ENCODE results near the gene STIL.
"Not testable (repeated sequence)": the region's sequence is repeated elsewhere in the genome, so short reads cannot be mapped to it uniquely, and the experiment has no call there.

STIL gene

GRCh38 chr1:47317841-47318240 is 3.9 kb upstream of the STIL start:
- 0 out of 2 replicates have a peak, but pooled peaks cover under 1% of the 10 kb centered on the region for H3K4me1 ChIP-seq (ENCODE audit: control insufficient read depth, insufficient read depth, low read length)
- H3K36me3 ChIP-seq (ENCODE audit: control insufficient read depth, insufficient read depth, low read length) = no peaks in the 10 kb centered on the region

GRCh38 chr1:47309427-47309826 is 4.5 kb downstream of the STIL start:
- peaks cover 42% of the 10 kb centered on the region for H3K36me3 ChIP-seq (ENCODE audit: control insufficient read depth, insufficient read depth, low read length)
- H3K9me3 ChIP-seq (ENCODE audit: control insufficient read depth, insufficient read depth, low read length) = no peaks in the 10 kb centered on the region
- no peak overlapping the region for H3K9ac ChIP-seq (ENCODE audit: low read depth, low read length)
- no peak overlapping the region for H3K27ac ChIP-seq (ENCODE audit: low read depth, low read length)
- no peak overlapping the region for H3K4me3 ChIP-seq (ENCODE audit: low read depth, low read length)
- H3K4me1 ChIP-seq (ENCODE audit: control insufficient read depth, insufficient read depth, low read length) = peaks cover 16% of the 10 kb centered on the region
- no peaks in the 10 kb centered on the region for H3K27me3 ChIP-seq (ENCODE audit: control insufficient read depth, insufficient read depth, low read length)

More at GRCh38 chr1:47317841-47318240, 3.9 kb upstream of the STIL start:
- no peaks in the 10 kb centered on the region for H3K27me3 ChIP-seq (ENCODE audit: control insufficient read depth, insufficient read depth, low read length)
- H3K9ac ChIP-seq (ENCODE audit: low read depth, low read length) = no peak overlapping the region
- H3K27ac ChIP-seq (ENCODE audit: low read depth, low read length) = no peak overlapping the region
- H3K4me3 ChIP-seq (ENCODE audit: low read depth, low read length) = no peak overlapping the region
- no peaks in the 10 kb centered on the region for H3K9me3 ChIP-seq (ENCODE audit: control insufficient read depth, insufficient read depth, low read length)

GRCh38 chr1:47302472-47302871 is 11.5 kb downstream of the STIL start:
- no peak overlapping the region for H3K27ac ChIP-seq (ENCODE audit: low read depth, low read length)

GRCh38 chr1:47298025-47298699 is 15.8 kb downstream of the STIL start:
- Histone ChIP-seq H3K27ac (ENCODE audit: low read depth, low read length) (no peak overlapping the region), H3K27me3 (ENCODE audit: control insufficient read depth, insufficient read depth, low read length) (no peaks in the 10 kb centered on the region), H3K4me3 (ENCODE audit: low read depth, low read length) (no peak overlapping the region), H3K36me3 (ENCODE audit: control insufficient read depth, insufficient read depth, low read length) (peaks cover 99% of the 10 kb centered on the region), H3K9me3 (ENCODE audit: control insufficient read depth, insufficient read depth, low read length) (no peaks in the 10 kb centered on the region), H3K4me1 (ENCODE audit: control insufficient read depth, insufficient read depth, low read length) (no peaks in the 10 kb centered on the region), H3K9ac (ENCODE audit: low read depth, low read length) (no peak overlapping the region)

More at GRCh38 chr1:47302472-47302871, 11.5 kb downstream of the STIL start:
- Histone ChIP-seq H3K27me3 (ENCODE audit: control insufficient read depth, insufficient read depth, low read length) (no peaks in the 10 kb centered on the region), H3K9me3 (ENCODE audit: control insufficient read depth, insufficient read depth, low read length) (no peaks in the 10 kb centered on the region), H3K4me3 (ENCODE audit: low read depth, low read length) (no peak overlapping the region), H3K4me1 (ENCODE audit: control insufficient read depth, insufficient read depth, low read length) (peaks cover 3% of the 10 kb centered on the region), H3K36me3 (ENCODE audit: control insufficient read depth, insufficient read depth, low read length) (peaks cover 88% of the 10 kb centered on the region), H3K9ac (ENCODE audit: low read depth, low read length) (no peak overlapping the region)

GRCh38 chr1:47295579-47295978 is 18.4 kb downstream of the STIL start:
- no peak overlapping the region for H3K4me3 ChIP-seq (ENCODE audit: low read depth, low read length)
- H3K36me3 ChIP-seq (ENCODE audit: control insufficient read depth, insufficient read depth, low read length) = peaks cover 92% of the 10 kb centered on the region
- no peak overlapping the region for H3K9ac ChIP-seq (ENCODE audit: low read depth, low read length)
- no peaks in the 10 kb centered on the region for H3K4me1 ChIP-seq (ENCODE audit: control insufficient read depth, insufficient read depth, low read length)
- no peak overlapping the region for H3K27ac ChIP-seq (ENCODE audit: low read depth, low read length)
- no peaks in the 10 kb centered on the region for H3K9me3 ChIP-seq (ENCODE audit: control insufficient read depth, insufficient read depth, low read length)
- no peaks in the 10 kb centered on the region for H3K27me3 ChIP-seq (ENCODE audit: control insufficient read depth, insufficient read depth, low read length)

- H3K36me3 ChIP-seq (ENCODE audit: control insufficient read depth, insufficient read depth, low read length) = peaks cover 90% of the 10 kb centered on the region
Observed at GRCh38 chr1:47294863-47295262, 19.1 kb downstream of the STIL start.

GRCh38 chr1:47288116-47288515 is 25.8 kb downstream of the STIL start:
- peaks cover 83% of the 10 kb centered on the region for H3K36me3 ChIP-seq (ENCODE audit: control insufficient read depth, insufficient read depth, low read length)
- not testable (repeated sequence) for H3K27ac ChIP-seq (ENCODE audit: low read depth, low read length); H3K9ac ChIP-seq (ENCODE audit: low read depth, low read length)

More at GRCh38 chr1:47294863-47295262, 19.1 kb downstream of the STIL start:
- H3K27me3 ChIP-seq (ENCODE audit: control insufficient read depth, insufficient read depth, low read length); H3K27ac ChIP-seq (ENCODE audit: low read depth, low read length); H3K9me3 ChIP-seq (ENCODE audit: control insufficient read depth, insufficient read depth, low read length); H3K4me3 ChIP-seq (ENCODE audit: low read depth, low read length); H3K9ac ChIP-seq (ENCODE audit: low read depth, low read length); H3K4me1 ChIP-seq (ENCODE audit: control insufficient read depth, insufficient read depth, low read length): not testable (repeated sequence)

GRCh38 chr1:47280142-47280541 is 33.8 kb downstream of the STIL start:
- Histone ChIP-seq H3K9ac (ENCODE audit: low read depth, low read length) (no peak overlapping the region), H3K36me3 (ENCODE audit: control insufficient read depth, insufficient read depth, low read length) (peaks cover 87% of the 10 kb centered on the region)

More at GRCh38 chr1:47288116-47288515, 25.8 kb downstream of the STIL start:
- not testable (repeated sequence) for H3K9me3 ChIP-seq (ENCODE audit: control insufficient read depth, insufficient read depth, low read length); H3K4me3 ChIP-seq (ENCODE audit: low read depth, low read length); H3K27me3 ChIP-seq (ENCODE audit: control insufficient read depth, insufficient read depth, low read length); H3K4me1 ChIP-seq (ENCODE audit: control insufficient read depth, insufficient read depth, low read length)

GRCh38 chr1:47276850-47277249 is 37.1 kb downstream of the STIL start:
- Histone ChIP-seq H3K36me3 (ENCODE audit: control insufficient read depth, insufficient read depth, low read length) (peaks cover 76% of the 10 kb centered on the region), H3K9me3 (ENCODE audit: control insufficient read depth, insufficient read depth, low read length) (no peaks in the 10 kb centered on the region), H3K4me1 (ENCODE audit: control insufficient read depth, insufficient read depth, low read length) (no peaks in the 10 kb centered on the region), H3K9ac (ENCODE audit: low read depth, low read length) (no peak overlapping the region), H3K27me3 (ENCODE audit: control insufficient read depth, insufficient read depth, low read length) (no peaks in the 10 kb centered on the region), H3K4me3 (ENCODE audit: low read depth, low read length) (no peak overlapping the region), H3K27ac (ENCODE audit: low read depth, low read length) (no peak overlapping the region)

More at GRCh38 chr1:47280142-47280541, 33.8 kb downstream of the STIL start:
- no peaks in the 10 kb centered on the region for H3K9me3 ChIP-seq (ENCODE audit: control insufficient read depth, insufficient read depth, low read length)
- no peak overlapping the region for H3K27ac ChIP-seq (ENCODE audit: low read depth, low read length)
- H3K4me1 ChIP-seq (ENCODE audit: control insufficient read depth, insufficient read depth, low read length) = no peaks in the 10 kb centered on the region
- no peaks in the 10 kb centered on the region for H3K27me3 ChIP-seq (ENCODE audit: control insufficient read depth, insufficient read depth, low read length)
- H3K4me3 ChIP-seq (ENCODE audit: low read depth, low read length) = no peak overlapping the region

- H3K9me3 ChIP-seq (ENCODE audit: control insufficient read depth, insufficient read depth, low read length); H3K27ac ChIP-seq (ENCODE audit: low read depth, low read length); H3K4me3 ChIP-seq (ENCODE audit: low read depth, low read length); H3K4me1 ChIP-seq (ENCODE audit: control insufficient read depth, insufficient read depth, low read length); H3K27me3 ChIP-seq (ENCODE audit: control insufficient read depth, insufficient read depth, low read length); H3K9ac ChIP-seq (ENCODE audit: low read depth, low read length): not testable (repeated sequence)
- peaks cover 75% of the 10 kb centered on the region for H3K36me3 ChIP-seq (ENCODE audit: control insufficient read depth, insufficient read depth, low read length)
Observed at GRCh38 chr1:47275811-47276210, 38.1 kb downstream of the STIL start.

- H3K27me3 ChIP-seq (ENCODE audit: control insufficient read depth, insufficient read depth, low read length); H3K9ac ChIP-seq (ENCODE audit: low read depth, low read length); H3K27ac ChIP-seq (ENCODE audit: low read depth, low read length); H3K4me1 ChIP-seq (ENCODE audit: control insufficient read depth, insufficient read depth, low read length); H3K4me3 ChIP-seq (ENCODE audit: low read depth, low read length); H3K9me3 ChIP-seq (ENCODE audit: control insufficient read depth, insufficient read depth, low read length): not testable (repeated sequence)
- H3K36me3 ChIP-seq (ENCODE audit: control insufficient read depth, insufficient read depth, low read length) = peaks cover 70% of the 10 kb centered on the region
Observed at GRCh38 chr1:47265529-47265928, 48.4 kb downstream of the STIL start.

Measured in HUES48 (cell line).